NAMALWA (cell line): ENCODE results near the gene SRGN.
"Not testable (repeated sequence)": the region's sequence is repeated elsewhere in the genome, so short reads cannot be mapped to it uniquely, and the experiment has no call there.

ENCODE experiments used
- DNase-seq: peaks from one replicate; pipeline ENCODE4 v3.0.0-alpha.2; 2015; ENCODE audit warnings: low spot score

Gene SRGN

GRCh38 chr10:69141304-69141703 is 53.4 kb downstream of the SRGN start:
- DNase-seq: no peak

- DNase-seq: not testable (repeated sequence)
Measured at GRCh38 chr10:69142074-69142473, 54.2 kb downstream of the SRGN start.

DNA sequence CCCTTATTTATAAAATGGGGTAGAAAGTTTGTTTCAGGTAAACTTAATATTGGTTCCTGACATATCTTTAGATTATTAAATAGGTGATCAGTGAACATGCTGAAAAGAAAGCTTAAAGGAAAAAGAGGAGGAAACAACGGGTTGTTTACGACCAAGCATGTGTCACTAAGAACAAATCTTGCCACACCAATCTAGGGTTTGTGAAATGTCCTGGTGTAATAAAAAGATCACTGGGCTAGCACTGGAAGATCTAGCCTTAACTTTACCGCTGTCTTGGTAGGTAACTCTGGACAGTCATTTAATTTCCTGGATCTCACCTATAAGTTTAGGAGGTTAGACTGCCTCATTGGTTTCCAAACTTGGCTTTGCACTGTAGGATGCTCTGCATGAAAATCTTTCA is 55.1 kb downstream of the SRGN start:
- no peak for DNase-seq

DNA sequence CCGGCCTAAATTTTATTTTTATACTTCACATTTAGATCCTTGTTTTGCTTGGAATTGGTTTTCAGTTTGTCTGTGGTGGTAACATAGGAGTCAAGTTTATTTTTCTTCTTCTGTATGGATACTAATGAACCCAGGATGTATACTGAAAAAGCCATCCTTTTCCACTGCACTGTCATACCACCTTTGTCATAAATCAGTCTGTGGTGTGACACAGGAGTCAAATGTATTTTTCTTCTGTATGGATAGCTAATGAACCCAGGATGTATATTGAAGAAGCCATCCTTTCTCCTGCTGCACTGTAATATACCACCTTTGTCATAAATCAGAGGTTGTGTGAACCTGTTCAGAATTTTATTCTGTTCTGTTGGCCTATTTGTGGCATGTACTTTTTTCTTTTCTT is 57.4 kb downstream of the SRGN start:
- DNase-seq: no peak

- no peak for DNase-seq
Measured at GRCh38 chr10:69145864-69146263, 58.0 kb downstream of the SRGN start.

DNA sequence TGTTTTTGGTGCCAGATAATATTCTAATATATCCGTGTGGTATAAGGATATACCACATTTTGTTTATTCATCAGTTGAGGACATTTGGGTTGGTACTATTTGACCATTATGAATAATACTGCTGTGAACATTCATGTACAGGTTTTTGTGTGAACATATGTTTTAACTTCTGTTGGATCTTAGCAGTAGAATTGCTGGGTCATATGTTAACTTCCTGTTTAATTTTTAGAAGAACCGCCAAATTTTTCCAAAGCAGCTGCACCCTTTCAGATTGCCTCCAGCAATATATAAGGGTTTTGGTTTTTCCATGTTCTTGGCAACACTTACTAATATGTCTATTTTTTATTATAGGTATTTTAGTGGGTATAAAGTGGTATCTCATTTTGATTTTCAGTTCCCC is 58.9 kb downstream of the SRGN start:
- no peak for DNase-seq

DNA sequence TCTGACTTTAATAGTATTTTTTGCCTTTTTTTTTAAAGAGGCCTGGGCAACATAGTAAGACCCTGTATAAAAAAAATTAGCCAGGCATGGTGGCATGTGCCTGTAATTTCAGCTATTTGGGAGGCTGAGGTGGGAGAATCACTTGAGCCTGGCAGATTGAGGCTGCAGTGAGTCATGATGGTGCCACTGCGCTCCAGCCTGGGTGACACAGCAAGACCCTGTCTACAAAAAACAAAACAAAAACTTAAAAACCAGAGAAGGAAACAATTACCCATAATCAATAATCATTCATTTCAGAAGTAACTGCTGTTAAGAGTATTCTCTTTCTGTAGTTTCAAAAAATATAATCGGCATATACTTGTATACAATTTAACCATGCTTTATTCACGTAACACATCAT is 64.1 kb downstream of the SRGN start:
- DNase-seq: no peak

DNA sequence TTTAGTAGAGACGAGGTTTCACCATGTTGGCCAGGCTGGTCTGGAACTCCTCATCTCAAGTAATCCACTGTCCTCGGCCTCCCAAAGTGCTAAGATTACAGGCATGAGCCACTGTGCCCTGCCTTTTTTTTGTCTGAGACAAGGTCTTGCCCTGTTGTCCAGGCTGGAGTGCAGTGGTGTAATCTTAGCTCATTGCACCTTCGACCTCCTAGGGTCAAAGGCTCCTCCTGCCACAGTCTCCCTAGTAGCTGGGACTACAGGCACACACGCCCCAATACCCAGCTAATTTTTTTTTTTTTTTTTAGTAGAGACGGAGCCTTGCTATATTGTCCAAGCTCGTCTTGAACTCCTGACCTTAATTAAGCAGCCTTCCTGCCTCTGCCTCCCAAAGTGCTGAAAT is 65.3 kb downstream of the SRGN start:
- no peak for DNase-seq
